Mesendoderm (in vitro differentiated cells): ENCODE measurements around the gene PCBP3.
"Not testable (repeated sequence)": the region's sequence is repeated elsewhere in the genome, so short reads cannot be mapped to it uniquely, and the experiment has no call there.

ENCODE experiments used
- DNase-seq: peaks from one replicate; pipeline ENCODE4 v3.0.0; 2013
- H2AK5ac ChIP-seq: 2 replicates; pipeline ENCODE4 v1.6.1; 2013; ENCODE audit warnings: low read length, inconsistent platforms
- H2BK120ac ChIP-seq: 2 replicates; pipeline ENCODE4 v1.6.1; 2013; ENCODE audit warnings: low read depth, mild to moderate bottlenecking, low read length, moderate library complexity, mixed read lengths
- H2BK15ac ChIP-seq: replicated peaks from 2 replicates; pipeline ENCODE4 v1.6.1; 2013; ENCODE audit warnings: low read depth, mild to moderate bottlenecking, moderate library complexity
- H2BK5ac ChIP-seq: 2 replicates; pipeline ENCODE4 v1.6.1; 2013; ENCODE audit warnings: low read length, inconsistent platforms
- H3K18ac ChIP-seq: 2 replicates; pipeline ENCODE4 v1.6.1; 2013; ENCODE audit warnings: mild to moderate bottlenecking, low read length, mixed read lengths
- H3K23ac ChIP-seq: one replicate; pipeline ENCODE4 v1.6.1; 2013; ENCODE audit warnings: low read length
- H3K27ac ChIP-seq: 2 replicates; pipeline ENCODE4 v1.5.1; 2013; ENCODE audit warnings: low read depth, mild to moderate bottlenecking, inconsistent platforms, low read length, moderate library complexity
- H3K27me3 ChIP-seq: 2 replicates; pipeline ENCODE4 v1.6.1; 2013; ENCODE audit warnings: low read length, control low read depth, mild to moderate bottlenecking, inconsistent platforms; ENCODE audit not compliant: insufficient read depth, poor library complexity
- H3K36me3 ChIP-seq: 2 replicates; pipeline ENCODE4 v1.6.1; 2013; ENCODE audit warnings: low read length, inconsistent platforms; ENCODE audit not compliant: control insufficient read depth, insufficient read depth
- H3K4ac ChIP-seq: one replicate; pipeline ENCODE4 v1.6.1; 2013; ENCODE audit warnings: low read depth, mild to moderate bottlenecking, low read length, moderate library complexity
- H3K4me1 ChIP-seq: 2 replicates; pipeline ENCODE4 v1.6.1; 2013; ENCODE audit warnings: low read depth, low read length, inconsistent platforms; ENCODE audit not compliant: control insufficient read depth
- H3K4me2 ChIP-seq: 2 replicates; pipeline ENCODE4 v1.6.1; 2013; ENCODE audit warnings: low read length
- H3K4me3 ChIP-seq: 2 replicates; pipeline ENCODE4 v1.5.1; 2013; ENCODE audit warnings: mild to moderate bottlenecking, low read length
- H3K56ac ChIP-seq: one replicate; pipeline ENCODE4 v1.6.1; 2013; ENCODE audit warnings: low read length
- H3K79me1 ChIP-seq: 2 replicates; pipeline ENCODE4 v1.6.1; 2013; ENCODE audit warnings: low read length, inconsistent platforms
- H3K79me2 ChIP-seq: 2 replicates; pipeline ENCODE4 v1.6.1; 2013; ENCODE audit warnings: mild to moderate bottlenecking, low read length; ENCODE audit not compliant: control insufficient read depth, insufficient read depth
- H3K9ac ChIP-seq: 2 replicates; pipeline ENCODE4 v1.6.1; 2013; ENCODE audit warnings: low read length, inconsistent platforms
- H4K5ac ChIP-seq: one replicate; pipeline ENCODE4 v1.6.1; 2013; ENCODE audit warnings: low read length
- H4K8ac ChIP-seq: one replicate; pipeline ENCODE4 v1.6.1; 2013; ENCODE audit warnings: low read depth, mild to moderate bottlenecking, control low read depth, low read length, moderate library complexity
- WGBS: extraction: QIAGEN DNeasy Blood & Tissue Kit; methylation state at CpG from one replicate; pipeline ENCODE4 v1.1.7; 2013; ENCODE audit warnings: low lambda C conversion rate, missing lambda C conversion rate; ENCODE audit not compliant: insufficient coverage; ENCODE audit errors: extremely low coverage; 5-methylcytosine and 5-hydroxymethylcytosine counted together

PCBP3 gene

DNA sequence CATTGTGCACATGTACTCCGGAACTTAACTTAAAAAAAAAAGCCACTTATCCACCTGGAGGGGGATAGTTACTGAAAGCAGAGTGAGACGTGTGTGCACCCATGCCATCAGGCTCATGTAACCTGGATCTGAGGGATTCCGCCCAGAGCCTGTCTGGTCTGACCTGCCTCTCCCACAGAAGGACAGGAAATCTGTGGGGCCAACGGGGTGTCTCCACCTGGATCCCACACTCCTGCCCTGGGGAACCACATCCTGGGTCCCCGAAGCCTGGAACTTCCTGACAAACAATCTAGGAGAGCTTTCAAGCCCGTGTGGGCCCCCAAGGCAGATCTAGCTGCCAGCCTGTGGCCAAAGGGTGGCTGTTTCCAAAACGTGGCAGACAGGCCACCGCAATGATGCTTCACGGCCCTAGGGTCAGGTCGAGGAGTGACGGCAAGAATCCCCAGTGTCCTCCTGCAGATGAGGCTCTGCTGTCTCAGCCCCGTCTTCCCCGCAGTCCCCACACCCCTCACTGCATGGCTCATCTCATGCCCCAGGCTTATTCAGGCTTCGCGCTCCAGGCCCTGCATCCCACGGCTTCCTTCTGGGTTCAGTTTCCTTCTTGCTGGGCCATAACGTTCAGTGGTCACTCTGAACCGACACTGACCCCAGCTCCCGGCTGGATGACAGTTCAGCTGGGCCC is 21.0 kb upstream of the PCBP3 start:
- Histone ChIP-seq H3K4me3 (no peak overlapping the region), H4K5ac (no peak overlapping the region), H3K36me3 (no peaks in the 10 kb centered on the region), H3K18ac (no peak overlapping the region), H3K9ac (no peak overlapping the region), H3K4me1 (no peaks in the 10 kb centered on the region), H3K4me2 (no peak overlapping the region), H2BK15ac (no peak overlapping the region), H3K79me1 (no peaks in the 10 kb centered on the region), H3K23ac (no peak overlapping the region), H3K56ac (no peak overlapping the region), H4K8ac (no peak overlapping the region), H2BK120ac (no peak overlapping the region), H3K79me2 (no peaks in the 10 kb centered on the region), H2AK5ac (no peak overlapping the region), H3K27me3 (no peaks in the 10 kb centered on the region), H3K27ac (no peak overlapping the region), H2BK5ac (no peak overlapping the region), H3K4ac (no peak overlapping the region)
- no peak for DNase-seq
- WGBS = no CpG with 5 or more reads among the region's 19 CpGs

DNA sequence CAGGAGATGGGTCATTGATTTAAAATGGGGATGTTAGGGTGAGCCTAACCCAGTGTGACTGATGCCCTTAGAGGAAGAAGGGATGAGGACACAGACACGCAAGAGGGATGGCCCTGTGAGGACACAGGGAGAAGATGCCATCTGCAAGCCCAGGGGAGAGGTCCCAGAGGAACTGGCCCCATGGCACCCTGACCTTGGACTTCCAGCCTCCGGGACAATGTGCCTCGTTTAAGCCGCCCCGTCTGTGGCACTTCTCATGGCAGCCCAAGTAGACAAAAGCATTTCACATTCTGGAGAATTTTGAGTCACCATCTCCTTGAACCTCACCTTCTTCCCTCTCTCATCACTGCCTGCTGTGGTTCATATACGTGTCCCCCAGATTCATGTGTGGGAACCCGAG is 20.1 kb upstream of the PCBP3 start:
- Histone ChIP-seq H2BK5ac (no peak overlapping the region), H3K4me1 (no peaks in the 10 kb centered on the region), H3K4me2 (no peak overlapping the region), H3K36me3 (no peaks in the 10 kb centered on the region), H3K27me3 (no peaks in the 10 kb centered on the region), H3K9ac (no peak overlapping the region), H3K79me2 (no peaks in the 10 kb centered on the region), H2BK15ac (no peak overlapping the region), H3K4ac (no peak overlapping the region), H4K5ac (no peak overlapping the region), H3K4me3 (no peak overlapping the region), H3K27ac (no peak overlapping the region), H3K18ac (no peak overlapping the region), H2AK5ac (no peak overlapping the region), H3K23ac (no peak overlapping the region), H4K8ac (no peak overlapping the region), H2BK120ac (no peak overlapping the region), H3K56ac (no peak overlapping the region), H3K79me1 (no peaks in the 10 kb centered on the region)
- DNase-seq = no peak
- WGBS = no CpG with 5 or more reads among the region's 7 CpGs

DNA sequence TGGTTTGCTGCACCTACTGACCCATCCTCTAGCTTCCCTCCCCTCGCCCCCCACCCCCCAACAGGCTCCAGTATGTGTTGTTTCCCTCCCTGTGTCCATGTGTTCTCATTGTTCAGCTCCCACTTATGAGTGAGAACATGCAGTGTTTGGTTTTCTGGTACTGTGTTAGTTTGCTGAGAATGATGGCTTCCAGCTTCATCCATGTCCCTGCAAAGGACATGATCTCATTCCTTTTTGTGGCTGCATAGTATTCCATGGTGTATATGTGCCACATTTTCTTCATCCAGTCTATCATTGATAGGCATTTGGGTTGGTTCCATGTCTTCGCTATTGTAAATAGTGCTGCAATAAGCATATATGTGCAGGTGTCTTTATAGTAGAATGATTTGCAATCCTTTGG is 17.4 kb upstream of the PCBP3 start:
- not testable (repeated sequence) for H2BK120ac ChIP-seq, H3K4me2 ChIP-seq, H3K9ac ChIP-seq, H4K8ac ChIP-seq, H3K23ac ChIP-seq, H3K27me3 ChIP-seq, H4K5ac ChIP-seq, H3K56ac ChIP-seq, H3K4ac ChIP-seq, H2BK5ac ChIP-seq, H2BK15ac ChIP-seq, H3K79me1 ChIP-seq, H3K4me1 ChIP-seq, H2AK5ac ChIP-seq, H3K27ac ChIP-seq, H3K36me3 ChIP-seq, DNase-seq, H3K79me2 ChIP-seq, H3K18ac ChIP-seq, H3K4me3 ChIP-seq
- no CpG with 5 or more reads among the region's 2 CpGs for WGBS

DNA sequence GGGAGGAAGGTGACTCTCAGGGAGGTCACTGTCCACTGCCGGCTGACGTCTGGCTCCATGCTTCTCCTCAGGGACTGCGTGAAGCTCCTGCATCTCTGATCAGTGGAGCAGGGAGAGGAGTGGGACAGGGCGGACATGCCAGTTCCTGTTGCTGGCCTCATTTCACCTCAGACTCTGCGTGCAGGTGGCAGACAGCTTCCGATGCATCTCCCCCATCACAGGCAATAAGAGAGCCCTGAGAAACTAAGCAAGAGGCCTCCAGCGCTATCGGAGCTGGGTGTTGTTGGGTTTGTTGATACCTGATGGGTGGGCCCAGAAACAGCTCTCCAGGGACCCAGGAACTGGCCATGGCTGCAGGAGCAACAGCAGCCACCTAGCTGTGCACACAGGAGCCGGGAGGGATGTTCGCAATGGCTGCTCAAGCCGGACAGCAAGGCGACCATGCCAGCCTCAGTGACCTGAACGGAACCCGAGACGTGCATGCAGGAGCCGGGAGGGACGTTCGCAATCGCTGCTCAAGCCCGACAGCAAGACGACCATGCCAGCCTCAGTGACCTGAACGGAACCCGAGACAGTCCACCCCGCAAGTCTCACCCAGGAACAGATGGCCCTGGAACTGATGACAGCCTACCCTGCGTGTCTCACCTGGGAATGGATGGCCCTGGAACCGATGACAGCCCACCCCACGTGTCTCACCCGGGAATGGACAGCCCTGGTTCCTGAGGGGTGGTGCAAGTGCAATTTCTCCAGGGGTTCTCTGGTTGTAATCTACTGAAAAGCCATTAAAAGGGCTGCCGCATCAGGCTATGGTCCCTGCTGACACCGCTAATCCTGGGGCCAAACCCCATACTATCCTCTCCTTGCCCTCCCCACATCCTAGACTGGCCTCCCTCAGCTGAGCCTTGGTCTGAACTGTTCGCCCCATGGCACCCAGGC is 14.2 kb upstream of the PCBP3 start:
- Histone ChIP-seq H3K79me2 (no peaks in the 10 kb centered on the region), H2BK120ac (no peak overlapping the region), H3K36me3 (no peaks in the 10 kb centered on the region), H3K79me1 (no peaks in the 10 kb centered on the region), H3K4ac (no peak overlapping the region), H3K4me2 (no peak overlapping the region), H2BK5ac (no peak overlapping the region), H3K9ac (no peak overlapping the region), H4K8ac (no peak overlapping the region), H3K4me3 (no peak overlapping the region), H3K18ac (no peak overlapping the region), H3K56ac (no peak overlapping the region), H3K27ac (no peak overlapping the region), H3K27me3 (no peaks in the 10 kb centered on the region), H4K5ac (no peak overlapping the region), H3K4me1 (no peaks in the 10 kb centered on the region), H3K23ac (no peak overlapping the region), H2AK5ac (no peak overlapping the region), H2BK15ac (no peak overlapping the region)
- DNase-seq = no peak
- no CpG with 5 or more reads among the region's 31 CpGs for WGBS

DNA sequence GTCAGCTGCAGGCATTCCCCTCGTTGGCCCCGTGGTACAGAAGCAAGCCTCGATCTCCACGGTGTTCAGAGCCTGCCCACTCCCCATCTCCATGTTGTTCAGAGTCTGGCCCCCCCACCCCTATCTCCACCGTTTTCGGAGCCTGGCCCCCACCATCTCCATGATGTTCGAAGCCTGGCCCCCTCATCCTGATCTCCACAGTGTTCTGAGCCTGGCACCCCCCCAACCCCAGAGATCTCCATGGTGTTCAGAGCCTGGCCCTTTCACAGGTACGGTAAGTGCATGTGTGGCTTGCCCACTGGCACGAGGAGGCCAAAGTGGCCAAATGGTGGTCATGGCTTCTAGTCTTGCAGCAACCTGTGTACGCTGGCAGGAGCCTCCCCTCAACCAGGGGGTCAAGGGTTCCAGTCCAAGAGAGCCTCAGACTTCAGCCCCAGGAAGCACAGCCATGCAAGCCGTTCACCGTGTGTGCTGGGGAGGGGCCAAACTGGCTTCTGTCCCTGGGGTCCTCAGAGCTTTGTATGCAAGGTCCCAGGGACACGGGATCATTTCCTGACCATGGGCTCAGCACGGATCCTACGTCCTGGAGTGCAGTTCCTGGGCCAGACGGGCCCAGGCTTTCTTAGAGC is 13.3 kb upstream of the PCBP3 start:
- Histone ChIP-seq H2BK120ac (no peak overlapping the region), H3K4me2 (no peak overlapping the region), H3K79me1 (no peaks in the 10 kb centered on the region), H3K79me2 (no peaks in the 10 kb centered on the region), H2AK5ac (no peak overlapping the region), H3K4me1 (no peaks in the 10 kb centered on the region), H2BK15ac (no peak overlapping the region), H3K4me3 (no peak overlapping the region), H3K4ac (no peak overlapping the region), H3K56ac (no peak overlapping the region), H3K36me3 (no peaks in the 10 kb centered on the region), H3K18ac (no peak overlapping the region), H3K23ac (no peak overlapping the region), H4K5ac (no peak overlapping the region), H2BK5ac (no peak overlapping the region), H3K27me3 (no peaks in the 10 kb centered on the region), H3K27ac (no peak overlapping the region), H3K9ac (no peak overlapping the region), H4K8ac (no peak overlapping the region)
- DNase-seq = no peak
- WGBS = no CpG with 5 or more reads among the region's 16 CpGs
